ENCODE data around the gene MAP2K5. TPM values are rescaled to one million over a fixed set of nuclear protein-coding genes. Genes with fewer than 3 reads are reported as not detected.
"Not testable (repeated sequence)": the region's sequence is repeated elsewhere in the genome, so short reads cannot be mapped to it uniquely, and the experiment has no call there.

The MAP2K5 gene
- polyA plus RNA-seq, 1 donor from 2014 or later, result 12.1 TPM

- no peak overlapping the region for H3K4me3 ChIP-seq (ENCODE audit: low read length)
Measured at GRCh38 chr15:67613708-67614107, 71.2 kb downstream of the MAP2K5 start.

DNA sequence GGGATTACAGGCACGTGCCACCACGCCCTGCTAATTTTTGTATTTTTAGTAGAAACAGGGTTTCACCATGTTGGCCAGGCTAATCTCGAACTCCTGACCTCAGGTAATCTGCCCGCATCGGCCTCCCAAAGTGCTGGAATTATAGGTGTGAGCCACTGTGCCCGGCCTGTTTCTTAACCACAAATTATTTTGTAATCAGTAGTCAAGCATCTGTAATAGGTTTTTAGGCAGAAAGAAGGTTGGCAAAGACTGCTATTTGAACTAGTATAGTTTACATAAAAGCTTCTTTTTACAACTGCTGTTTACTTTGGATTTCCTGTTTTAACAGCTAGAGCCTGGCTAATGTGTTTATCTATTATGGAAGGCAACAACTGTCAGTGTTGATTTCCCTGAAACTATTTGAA lies 72.6 kb downstream of the MAP2K5 start:
- H3K4me3 ChIP-seq (ENCODE audit: low read length); H3K9me3 ChIP-seq (ENCODE audit: low read length); H3K9ac ChIP-seq (ENCODE audit: low read length); H3K36me3 ChIP-seq (ENCODE audit: insufficient read depth, low read length); H4K20me1 ChIP-seq (ENCODE audit: insufficient read depth); H3K27me3 ChIP-seq (ENCODE audit: insufficient read depth, low read depth, low read length); H2AFZ ChIP-seq (ENCODE audit: low read depth, low read length); H3K27ac ChIP-seq (ENCODE audit: low read length); H3K4me2 ChIP-seq (ENCODE audit: low read length); H3F3A ChIP-seq (ENCODE audit: insufficient read depth, low read length, poor library complexity, severe bottlenecking); H3K79me2 ChIP-seq (replicated peaks; ENCODE audit: insufficient read depth, low read length); H3K9me2 ChIP-seq (ENCODE audit: insufficient read depth, low read length): not testable (repeated sequence)

More at GRCh38 chr15:67613708-67614107, 71.2 kb downstream of the MAP2K5 start:
- no peaks in the 10 kb centered on the region for H3K27me3 ChIP-seq (ENCODE audit: insufficient read depth, low read depth, low read length)
- H3K9ac ChIP-seq (ENCODE audit: low read length), result no peak overlapping the region
- H3K9me2 ChIP-seq (ENCODE audit: insufficient read depth, low read length), result no peaks in the 10 kb centered on the region
- H3K27ac ChIP-seq (ENCODE audit: low read length), result no peak overlapping the region
- H3K36me3 ChIP-seq (ENCODE audit: insufficient read depth, low read length), result no peaks in the 10 kb centered on the region
- H3K79me2 ChIP-seq (replicated peaks; ENCODE audit: insufficient read depth, low read length), result no peaks in the 10 kb centered on the region
- H4K20me1 ChIP-seq (ENCODE audit: insufficient read depth), result no peaks in the 10 kb centered on the region
- no peak overlapping the region for H3K4me2 ChIP-seq (ENCODE audit: low read length)
- H3F3A ChIP-seq (ENCODE audit: insufficient read depth, low read length, poor library complexity, severe bottlenecking), result no peaks in the 10 kb centered on the region
- H3K9me3 ChIP-seq (ENCODE audit: low read length), result no peaks in the 10 kb centered on the region
- TF ChIP-seq TAF1 (IDR thresholded peaks at IDR 0.05; ENCODE audit: low read depth), result no peak
- no peak for TF ChIP-seq EP300 (conservative IDR thresholded peaks at IDR 0.05; ENCODE audit: poor library complexity, severe bottlenecking)
- TF ChIP-seq POLR2AphosphoS5 (IDR thresholded peaks at IDR 0.05), result no peak
- TF ChIP-seq SMC3 (conservative IDR thresholded peaks at IDR 0.05; ENCODE audit: poor library complexity), result no peak
- TF ChIP-seq RAD21 (conservative IDR thresholded peaks at IDR 0.05), result no peak
- no peak overlapping the region for H2AFZ ChIP-seq (ENCODE audit: low read depth, low read length)

- TF ChIP-seq EP300 (conservative IDR thresholded peaks at IDR 0.05; ENCODE audit: poor library complexity, severe bottlenecking), result no peak
- no peaks in the 10 kb centered on the region for H3K36me3 ChIP-seq (ENCODE audit: insufficient read depth, low read length)
- H3K4me3 ChIP-seq (ENCODE audit: low read length), result no peak overlapping the region
- H3K79me2 ChIP-seq (replicated peaks; ENCODE audit: insufficient read depth, low read length), result no peaks in the 10 kb centered on the region
- no peak overlapping the region for H3K27ac ChIP-seq (ENCODE audit: low read length)
- no peak overlapping the region for H3K4me2 ChIP-seq (ENCODE audit: low read length)
- H3F3A ChIP-seq (ENCODE audit: insufficient read depth, low read length, poor library complexity, severe bottlenecking), result no peaks in the 10 kb centered on the region
- H2AFZ ChIP-seq (ENCODE audit: low read depth, low read length), result no peak overlapping the region
- H4K20me1 ChIP-seq (ENCODE audit: insufficient read depth), result no peaks in the 10 kb centered on the region
- H3K27me3 ChIP-seq (ENCODE audit: insufficient read depth, low read depth, low read length), result no peaks in the 10 kb centered on the region
- H3K9ac ChIP-seq (ENCODE audit: low read length), result no peak overlapping the region
- no peaks in the 10 kb centered on the region for H3K9me3 ChIP-seq (ENCODE audit: low read length)
- no peaks in the 10 kb centered on the region for H3K9me2 ChIP-seq (ENCODE audit: insufficient read depth, low read length)
Measured at GRCh38 chr15:67618297-67618696, 75.8 kb downstream of the MAP2K5 start.

DNA sequence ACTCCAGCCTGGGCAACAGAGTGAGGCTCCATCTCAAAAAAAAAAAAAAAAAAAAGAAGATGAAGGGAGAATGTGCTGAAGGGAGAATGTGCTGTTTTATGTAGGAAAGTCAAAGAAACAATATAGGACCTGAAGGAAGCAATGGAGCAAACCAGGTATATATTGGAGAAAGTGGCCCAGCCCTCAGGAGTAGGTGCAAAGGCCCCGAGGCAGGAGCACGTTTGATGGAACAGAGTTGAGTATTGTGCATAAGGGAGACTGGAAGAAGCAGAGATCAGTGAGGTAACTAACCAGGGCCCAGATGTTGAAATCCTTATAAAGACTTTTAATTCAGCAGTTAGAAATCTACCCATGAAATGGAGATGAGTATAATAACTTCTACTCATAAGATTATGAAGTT lies 79.6 kb downstream of the MAP2K5 start:
- no peak overlapping the region for H3K9ac ChIP-seq (ENCODE audit: low read length)
- no peaks in the 10 kb centered on the region for H3K36me3 ChIP-seq (ENCODE audit: insufficient read depth, low read length)
- H3K9me2 ChIP-seq (ENCODE audit: insufficient read depth, low read length), result no peaks in the 10 kb centered on the region
- no peaks in the 10 kb centered on the region for H3K27me3 ChIP-seq (ENCODE audit: insufficient read depth, low read depth, low read length)
- H4K20me1 ChIP-seq (ENCODE audit: insufficient read depth), result no peaks in the 10 kb centered on the region
- no peak for TF ChIP-seq SMC3 (conservative IDR thresholded peaks at IDR 0.05; ENCODE audit: poor library complexity)
- no peak for TF ChIP-seq CTCF (IDR thresholded peaks at IDR 0.05; ENCODE audit: poor library complexity, severe bottlenecking)
- no peak for TF ChIP-seq REST (IDR thresholded peaks at IDR 0.05; ENCODE audit: borderline replicate concordance)
- TF ChIP-seq TAF1 (IDR thresholded peaks at IDR 0.05; ENCODE audit: low read depth), result no peak
- TF ChIP-seq EZH2 (IDR thresholded peaks at IDR 0.05; ENCODE audit: borderline replicate concordance, insufficient read depth, low read length, poor library complexity, severe bottlenecking), result no peak
- no peak for TF ChIP-seq MXI1 (conservative IDR thresholded peaks at IDR 0.05; ENCODE audit: poor library complexity, severe bottlenecking)
- no peak for TF ChIP-seq RAD21 (conservative IDR thresholded peaks at IDR 0.05)
- no peak for TF ChIP-seq POLR2AphosphoS5 (IDR thresholded peaks at IDR 0.05)
- H2AFZ ChIP-seq (ENCODE audit: low read depth, low read length), result no peak overlapping the region
- no peak overlapping the region for H3K4me2 ChIP-seq (ENCODE audit: low read length)
- no peak overlapping the region for H3K4me3 ChIP-seq (ENCODE audit: low read length)
- H3F3A ChIP-seq (ENCODE audit: insufficient read depth, low read length, poor library complexity, severe bottlenecking), result no peaks in the 10 kb centered on the region
- no peak overlapping the region for H3K27ac ChIP-seq (ENCODE audit: low read length)
- no peaks in the 10 kb centered on the region for H3K79me2 ChIP-seq (replicated peaks; ENCODE audit: insufficient read depth, low read length)
- no peaks in the 10 kb centered on the region for H3K9me3 ChIP-seq (ENCODE audit: low read length)
